CD4-positive, alpha-beta memory T cell (primary cell): ENCODE data around the gene PRDM12. TPM values are rescaled to one million over a fixed set of nuclear protein-coding genes. Genes with fewer than 3 reads are reported as not detected.
A peak's percentile ranks its signal among the peaks of the same experiment; 100 is the strongest.

Experiments
- CTCF ChIA-PET: fragments of 350-600 bp; sonication (Branson Sonifier 250); formaldehyde crosslinking; loops from one replicate; lab custom pipeline; 2021; ENCODE audit warnings: inconsistent platforms; ENCODE audit not compliant: partially characterized antibody; lab: Charles Lee
- POLR2A ChIA-PET: fragments of 350-600 bp; sonication (Branson Sonifier 250); formaldehyde crosslinking; loops from one replicate; lab custom pipeline; 2021; ENCODE audit not compliant: partially characterized antibody; lab: Charles Lee
- DNase-seq, 5 donors: peaks; one replicate each; pipeline versions ENCODE4 v3.0.0 to v3.0.0-alpha.2; 2020 to 2022; ENCODE audit warnings: mixed read lengths in 1 of 5
- H3K27ac ChIP-seq: one replicate; pipeline ENCODE4 v1.7.0; 2013; ENCODE audit warnings: low read depth, low read length
- H3K27me3 ChIP-seq: 2 replicates; pipeline ENCODE4 v1.7.0; 2013; ENCODE audit warnings: mild to moderate bottlenecking, low read length, moderate library complexity; ENCODE audit not compliant: insufficient read depth
- H3K36me3 ChIP-seq: 2 replicates; pipeline ENCODE4 v1.7.0; 2013; ENCODE audit warnings: mild to moderate bottlenecking, low read length, moderate library complexity; ENCODE audit not compliant: insufficient read depth
- H3K4me1 ChIP-seq: 2 replicates; pipeline ENCODE4 v1.7.0; 2013; ENCODE audit warnings: mild to moderate bottlenecking, low read length, moderate library complexity; ENCODE audit not compliant: insufficient read depth
- H3K4me3 ChIP-seq, 2 donors: one replicate each; pipeline ENCODE4 v1.7.0; 2013; ENCODE audit warnings: low read length in 2 of 2, mild to moderate bottlenecking in 1 of 2
- H3K9me3 ChIP-seq, 2 donors: one replicate each; pipeline ENCODE4 v1.7.0; 2013; ENCODE audit warnings: low read length in 2 of 2, control low read depth in 1 of 2; ENCODE audit not compliant: control insufficient read depth in 1 of 2
- H3K27ac Mint-ChIP-seq, 7 donors: one replicate each; pipeline ENCODE4 v1.8.0; 2020 to 2021; ENCODE audit warnings: mixed read lengths in 7 of 7, mild to moderate bottlenecking in 6 of 7, inconsistent platforms in 3 of 7, moderate library complexity in 3 of 7
- H3K27me3 Mint-ChIP-seq, 2 donors: one replicate each; pipeline ENCODE4 v1.8.0; 2020 to 2021; ENCODE audit warnings: mixed read lengths in 2 of 2
- H3K36me3 Mint-ChIP-seq, 2 donors: one replicate each; pipeline ENCODE4 v1.8.0; 2020 to 2021; ENCODE audit warnings: mixed read lengths in 2 of 2, inconsistent platforms in 1 of 2, mild to moderate bottlenecking in 1 of 2
- H3K4me1 Mint-ChIP-seq, 4 donors: one replicate each; pipeline ENCODE4 v1.8.0; 2020 to 2021; ENCODE audit warnings: mixed read lengths in 4 of 4, mild to moderate bottlenecking in 1 of 4
- H3K4me3 Mint-ChIP-seq, 8 donors: one replicate each; pipeline ENCODE4 v1.8.0; 2020 to 2021; ENCODE audit warnings: mixed read lengths in 8 of 8, mild to moderate bottlenecking in 7 of 8, moderate library complexity in 6 of 8, inconsistent platforms in 3 of 8
- H3K9me3 Mint-ChIP-seq, 8 donors: one replicate each; pipeline ENCODE4 v1.8.0; 2020 to 2021; ENCODE audit warnings: mixed read lengths in 8 of 8, mild to moderate bottlenecking in 5 of 8, inconsistent platforms in 3 of 8, moderate library complexity in 1 of 8
- intact Hi-C: fragments of 100-400 bp; cut with micrococcal nuclease; formaldehyde crosslinking; loops from one replicate; pipeline ENCODE4 v1.15.1; 2023
- polyA plus RNA-seq, 2 donors: library from polyadenylated mRNA; unstranded; fragments of 300-500 nt; fragmentation: Illumina TruSeq; gene quantifications; one replicate each; pipeline ENCODE4 v1.2.3, GENCODE V29; 2021
- total RNA-seq, 2 experiments: library from RNA; stranded (reverse); gene quantifications; one replicate each; pipeline ENCODE4 v1.2.3, GENCODE V29; 2021

The PRDM12 gene
- total and polyA plus RNA-seq, 4 experiments from 2014 or later, result 0.11 TPM; not detected in 3

DNA sequence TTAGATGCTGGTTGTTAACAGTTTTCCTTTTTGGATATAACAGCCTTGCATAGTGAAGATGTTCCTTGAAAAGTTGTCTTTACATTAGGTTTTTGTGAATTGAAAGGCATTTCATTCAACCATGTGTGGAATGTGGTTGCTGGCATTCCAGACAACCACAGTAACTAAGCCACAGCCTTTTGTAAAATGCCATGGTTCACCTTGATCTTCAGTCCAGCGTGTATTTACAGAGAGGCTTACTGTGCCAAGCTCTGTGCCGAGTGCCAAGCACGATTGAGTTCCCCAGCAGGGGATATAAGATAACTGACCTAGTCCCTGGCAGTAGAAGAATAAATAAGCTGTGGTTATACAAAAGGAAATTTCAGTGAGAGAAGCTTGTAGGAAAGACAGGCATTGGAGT is 34.1 kb downstream of the PRDM12 start:
- no peaks in the 10 kb centered on the region for H3K9me3 Mint-ChIP-seq
- H3K27me3 Mint-ChIP-seq, result no peaks in the 10 kb centered on the region
- Histone ChIP-seq H3K4me3 (no peak overlapping the region), H3K27ac (no peak overlapping the region), H3K9me3 (no peaks in the 10 kb centered on the region), H3K36me3 (peaks cover 60% of the 10 kb centered on the region), H3K4me1 (peaks cover 25% of the 10 kb centered on the region), H3K27me3 (no peaks in the 10 kb centered on the region)
- H3K4me3 Mint-ChIP-seq, result no peak overlapping the region
- H3K27ac Mint-ChIP-seq, result peak overlapping the region in 2 of 7 donors; percentile 33 to 55
- no peak for DNase-seq
- POLR2A ChIA-PET, result no interaction called here
- intact Hi-C loops, result no loop called here
- peaks cover 24 to 38% (median 35%) of the 10 kb centered on the region in 4 donors for H3K4me1 Mint-ChIP-seq
- CTCF ChIA-PET, result interaction anchor here (0.9 to 12.2 kb wide), 5 partner anchors 9 to 168 kb away, joined by 4 to 137 read pairs (median 6); no protein-coding TSS in a partner anchor
- peaks cover 42 to 76% of the 10 kb centered on the region in 2 donors for H3K36me3 Mint-ChIP-seq

DNA sequence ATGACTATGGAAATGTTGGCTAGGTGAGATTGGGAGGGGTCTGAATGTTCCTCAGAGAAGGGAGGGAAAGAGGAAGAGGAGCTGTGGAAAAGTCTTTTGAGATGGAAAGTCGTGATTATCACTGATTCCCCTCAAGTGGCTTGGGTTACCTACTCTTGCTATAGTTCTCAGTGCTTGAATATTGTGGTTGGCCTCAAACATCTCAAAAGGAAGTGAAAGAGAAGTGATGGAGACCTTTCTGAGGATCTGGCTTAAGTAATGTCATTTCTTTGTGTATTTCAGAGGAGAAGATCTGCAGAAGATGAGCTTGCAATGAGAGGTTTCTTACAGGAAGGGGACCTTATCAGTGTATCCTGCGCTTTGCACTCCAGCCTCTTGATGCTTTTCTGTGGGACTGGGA is 34.7 kb downstream of the PRDM12 start:
- H3K9me3 ChIP-seq, result no peaks in the 10 kb centered on the region
- Mint-ChIP-seq H3K27ac (no peak overlapping the region), H3K27me3 (no peaks in the 10 kb centered on the region), H3K4me1 (peaks cover 24 to 35% (median 32%) of the 10 kb centered on the region in 4 donors), H3K36me3 (peaks cover 46 to 79% of the 10 kb centered on the region in 2 donors), H3K9me3 (no peaks in the 10 kb centered on the region), H3K4me3 (no peak overlapping the region)
- CTCF ChIA-PET, result interaction anchor here (0.9 to 12.2 kb wide), 5 partner anchors 8 to 168 kb away, joined by 4 to 137 read pairs (median 6); no protein-coding TSS in a partner anchor
- no peak for DNase-seq
- no peak overlapping the region for H3K27ac ChIP-seq
- no peaks in the 10 kb centered on the region for H3K27me3 ChIP-seq
- no peak overlapping the region for H3K4me3 ChIP-seq
- POLR2A ChIA-PET, result no interaction called here
- intact Hi-C loops, result no loop called here
- H3K4me1 ChIP-seq, result peaks cover 23% of the 10 kb centered on the region
- peaks cover 65% of the 10 kb centered on the region for H3K36me3 ChIP-seq

- Histone ChIP-seq H3K27ac (no peak overlapping the region), H3K4me3 (no peak overlapping the region), H3K4me1 (peaks cover 3% of the 10 kb centered on the region), H3K9me3 (no peaks in the 10 kb centered on the region), H3K27me3 (no peaks in the 10 kb centered on the region), H3K36me3 (peaks cover 67% of the 10 kb centered on the region)
- POLR2A ChIA-PET, result interaction anchor here (0.9 to 1.2 kb wide), 6 partner anchors 8 to 345 kb away, joined by 3 to 6 read pairs (median 4); partner anchors contain the start of gene EXOSC2
- Mint-ChIP-seq H3K4me3 (no peak overlapping the region), H3K4me1 (peaks cover 11 to 21% (median 14%) of the 10 kb centered on the region in 4 donors), H3K27ac (no peak overlapping the region), H3K9me3 (no peaks in the 10 kb centered on the region), H3K36me3 (peaks cover 47 to 76% of the 10 kb centered on the region in 2 donors), H3K27me3 (no peaks in the 10 kb centered on the region)
- peak; percentile 57 to 68 (median 59) for DNase-seq
- CTCF ChIA-PET, result interaction anchor here (0.7 to 12.2 kb wide), 33 partner anchors 8 to 1408 kb away, joined by 3 to 137 read pairs (median 5); partner anchors contain the start of gene EXOSC2
- intact Hi-C loops, result loop anchor here (1.0 kb wide), 1 partner anchor 162 kb away; no protein-coding TSS in a partner anchor
Measured at GRCh38 chr9:130701059-130702022, 36.9 kb downstream of the PRDM12 start.

DNA sequence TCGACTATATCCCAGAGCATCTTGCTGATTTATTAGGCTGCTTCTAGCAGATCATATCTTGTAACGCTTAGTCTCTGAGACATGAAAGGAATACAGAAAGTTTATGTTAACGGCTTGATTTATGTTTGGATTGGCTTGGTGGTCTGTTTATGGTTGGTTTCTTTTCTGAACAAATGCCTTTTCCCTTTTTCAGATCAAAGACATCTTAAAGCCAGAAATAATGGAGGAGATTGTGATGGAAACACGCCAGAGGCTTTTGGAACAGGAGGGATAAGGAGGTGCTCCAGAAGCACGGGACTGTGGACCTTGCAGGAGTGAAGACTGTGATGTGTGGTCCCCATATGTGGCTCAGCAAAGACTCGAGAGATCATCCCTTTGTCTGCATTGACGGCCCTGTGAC is 39.1 kb downstream of the PRDM12 start:
- H3K4me3 Mint-ChIP-seq, result no peak overlapping the region
- no peaks in the 10 kb centered on the region for H3K27me3 Mint-ChIP-seq
- ChIA-PET POLR2A (no interaction called here), CTCF (interaction anchor here (3.2 to 12.2 kb wide), 2 partner anchors 11 to 163 kb away, joined by 11 to 137 read pairs; partner anchors contain the start of gene EXOSC2)
- Histone ChIP-seq H3K4me1 (no peaks in the 10 kb centered on the region), H3K27ac (no peak overlapping the region), H3K27me3 (no peaks in the 10 kb centered on the region), H3K36me3 (peaks cover 48% of the 10 kb centered on the region), H3K4me3 (no peak overlapping the region), H3K9me3 (no peaks in the 10 kb centered on the region)
- intact Hi-C loops, result no loop called here
- peaks cover 31 to 60% of the 10 kb centered on the region in 2 donors for H3K36me3 Mint-ChIP-seq
- DNase-seq, result no peak
- H3K9me3 Mint-ChIP-seq, result no peaks in the 10 kb centered on the region
- peaks cover 4 to 11% (median 5%) of the 10 kb centered on the region in 4 donors for H3K4me1 Mint-ChIP-seq
- H3K27ac Mint-ChIP-seq, result no peak overlapping the region

DNA sequence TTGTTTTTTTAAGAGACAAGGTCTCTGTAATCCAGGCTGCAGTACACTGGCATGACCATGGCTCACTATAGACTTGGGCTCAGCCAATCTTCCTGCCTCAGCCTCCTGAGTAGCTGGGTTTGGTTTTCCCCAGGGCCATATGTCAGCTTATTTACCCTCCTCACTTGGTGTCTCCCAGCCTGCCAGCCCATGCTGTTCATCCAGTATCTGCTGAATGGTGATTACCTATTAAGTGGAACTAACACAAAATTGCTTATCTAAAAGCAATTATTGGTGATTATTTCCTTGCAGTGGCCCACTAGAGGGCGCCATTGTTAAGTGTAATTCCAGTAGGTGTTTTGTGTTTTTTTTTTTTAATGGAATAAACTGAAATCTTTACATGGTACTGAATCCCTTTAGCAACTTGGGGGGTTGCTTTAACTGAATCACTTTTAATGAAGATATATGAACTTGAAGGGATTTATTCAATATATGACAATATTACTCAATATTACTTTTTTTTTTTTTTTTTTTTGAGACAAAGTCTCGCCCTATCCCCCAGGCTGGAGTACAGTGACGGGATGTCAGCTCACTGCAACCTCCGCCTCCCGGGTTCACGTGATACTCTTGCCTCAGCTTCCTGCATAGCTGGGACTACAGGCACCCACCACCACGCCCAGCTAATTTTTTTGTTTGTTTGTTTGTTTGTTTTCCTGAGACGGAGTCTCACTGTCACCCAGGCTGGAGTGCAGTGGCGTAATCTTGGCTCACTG is 43.0 kb downstream of the PRDM12 start:
- Mint-ChIP-seq H3K9me3 (no peaks in the 10 kb centered on the region), H3K36me3 (peaks cover 18 to 29% of the 10 kb centered on the region in 2 donors), H3K4me1 (peaks cover under 1 to 7% (median 4%) of the 10 kb centered on the region in 4 donors), H3K27ac (peak overlapping the region in 5 of 7 donors; percentile 6 to 79 (median 60)), H3K4me3 (no peak overlapping the region), H3K27me3 (no peaks in the 10 kb centered on the region)
- Histone ChIP-seq H3K27me3 (no peaks in the 10 kb centered on the region), H3K9me3 (no peaks in the 10 kb centered on the region), H3K27ac (no peak overlapping the region), H3K36me3 (peaks cover 21% of the 10 kb centered on the region), H3K4me3 (no peak overlapping the region), H3K4me1 (peaks cover 5% of the 10 kb centered on the region)
- ChIA-PET POLR2A (interaction anchor here (0.8 to 2.1 kb wide), 4 partner anchors 8 to 25 kb away, joined by 3 to 10 read pairs (median 3); partner anchors contain the start of gene EXOSC2), CTCF (interaction anchor here (0.7 to 12.2 kb wide), 15 partner anchors 8 to 339 kb away, joined by 3 to 137 read pairs (median 5); partner anchors contain the start of gene EXOSC2)
- intact Hi-C loops, result loop anchor here (1.0 kb wide), 1 partner anchor 156 kb away; no protein-coding TSS in a partner anchor
- DNase-seq, result peak; percentile 66 to 72 (median 67)

- Histone ChIP-seq H3K9me3 (no peaks in the 10 kb centered on the region), H3K36me3 (no peaks in the 10 kb centered on the region), H3K27ac (no peak overlapping the region), H3K4me3 (no peak overlapping the region), H3K4me1 (peaks cover 31% of the 10 kb centered on the region), H3K27me3 (no peaks in the 10 kb centered on the region)
- Mint-ChIP-seq H3K4me3 (peak overlapping the region in 3 of 8 donors; percentile 3 to 48 (median 28)), H3K27me3 (no peaks in the 10 kb centered on the region), H3K9me3 (no peaks in the 10 kb centered on the region), H3K36me3 (peaks cover 0 to 13% of the 10 kb centered on the region in 2 donors), H3K4me1 (peaks cover 23 to 40% (median 28%) of the 10 kb centered on the region in 4 donors), H3K27ac (peak overlapping the region in 1 of 7 donors; percentile 55)
- ChIA-PET POLR2A (interaction anchor here (1.7 kb wide), 1 partner anchor 17 kb away, joined by 8 read pairs; the partner anchor contains the start of gene EXOSC2), CTCF (interaction anchor here (0.8 to 3.0 kb wide), 3 partner anchors 10 to 27 kb away, joined by 3 to 39 read pairs (median 4); partner anchors contain the start of gene EXOSC2)
- no peak for DNase-seq
- intact Hi-C loops, result no loop called here
Measured at GRCh38 chr9:130710822-130711352, 46.5 kb downstream of the PRDM12 start.
